HG02610 (cell line): Measurements from ENCODE around the gene CST9.

Source experiments
- ATAC-seq: cut with Tn5 transposase; IDR thresholded peaks from one replicate; pipeline ENCODE4 v1.9.1; 2021; ENCODE audit warnings: mild to moderate bottlenecking, moderate library complexity; ENCODE audit not compliant: unreplicated experiment

CST9 gene

DNA sequence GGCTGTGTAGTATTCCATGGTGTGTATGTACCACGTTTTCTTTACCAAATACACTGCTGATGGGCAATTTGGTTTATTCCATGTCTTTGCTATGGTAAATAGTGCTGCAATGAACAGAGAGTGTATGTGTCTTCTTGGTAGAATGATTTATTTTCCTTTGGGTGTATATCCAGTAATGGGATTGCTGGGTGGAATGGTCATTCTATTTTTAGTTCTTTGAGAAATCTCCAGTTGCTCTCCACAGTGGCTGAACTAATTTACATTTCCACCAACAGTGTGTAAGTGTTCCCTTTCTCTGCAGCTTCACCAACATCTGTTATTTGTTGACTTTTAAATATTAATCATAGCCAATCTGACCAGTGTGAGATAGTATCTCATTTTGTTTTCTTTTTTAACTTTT, 51.3 kb downstream of the CST9 start:
- ATAC-seq: no peak
